HepG2 (cell line): ENCODE results near the gene BFSP1. TPM values are rescaled to one million over a fixed set of nuclear protein-coding genes. Genes with fewer than 3 reads are reported as not detected.

Experiments
- CEBPZ ChIP-seq: IDR thresholded peaks from 2 replicates; pipeline ENCODE4 v1.6.1; 2012; ENCODE audit warnings: low read length, improper control_type of control experiment
- DNMT1 ChIP-seq: sonication (generic); formaldehyde crosslinking; IDR thresholded peaks from 2 replicates; pipeline ENCODE4 v1.5.1; 2020; ENCODE audit warnings: mild to moderate bottlenecking, missing genetic modification reagents
- ELF1 ChIP-seq: sonication (generic); formaldehyde crosslinking; IDR thresholded peaks from 2 replicates; pipeline ENCODE4 v1.4.0; 2020; ENCODE audit warnings: missing genetic modification reagents
- FLYWCH1 ChIP-seq: sonication (generic); formaldehyde crosslinking; IDR thresholded peaks from 2 replicates; pipeline ENCODE4 v1.8.1; 2023; ENCODE audit warnings: mild to moderate bottlenecking, missing genetic modification reagents
- HIVEP1 ChIP-seq: sonication (generic); formaldehyde crosslinking; IDR thresholded peaks from 2 replicates; pipeline ENCODE4 v1.4.0; 2020; ENCODE audit warnings: mild to moderate bottlenecking, missing genetic modification reagents
- MEIS2 ChIP-seq: sonication (generic); formaldehyde crosslinking; IDR thresholded peaks from 2 replicates; pipeline ENCODE4 v1.9.0; 2021; ENCODE audit warnings: mild to moderate bottlenecking, missing genetic modification reagents
- MLX ChIP-seq: IDR thresholded peaks from 2 replicates; pipeline ENCODE4 v1.6.1; 2016
- MNT ChIP-seq: fragments of 450-650 bp; IDR thresholded peaks from 2 replicates; pipeline ENCODE4 v1.6.1; 2016
- MXD4 ChIP-seq: IDR thresholded peaks from 2 replicates; pipeline ENCODE4 v1.6.1; 2016; ENCODE audit warnings: mild to moderate bottlenecking, missing biosample characterization, missing genetic modification reagents
- POLR2A ChIP-seq, 2 experiments: IDR thresholded peaks; 2 replicates each; pipeline ENCODE4 v1.6.1; 2011; ENCODE audit warnings: low read depth in 2 of 2, low read length in 2 of 2, mild to moderate bottlenecking in 1 of 2, moderate library complexity in 1 of 2; ENCODE audit not compliant: insufficient read depth in 1 of 2
- SRSF1 ChIP-seq: fragments of 200-400 bp; formaldehyde crosslinking; optimal IDR thresholded peaks from 2 replicates; pipeline ENCODE3; 2017; ENCODE audit warnings: mild to moderate bottlenecking, low read depth, low read length, moderate library complexity
- STAG1 ChIP-seq: sonication (generic); formaldehyde crosslinking; IDR thresholded peaks from 2 replicates; pipeline ENCODE4 v1.4.0; 2020; ENCODE audit warnings: missing genetic modification reagents
- SUZ12 ChIP-seq: fragments of 150-350 bp; IDR thresholded peaks from 2 replicates; pipeline ENCODE4 v1.6.1; 2014; ENCODE audit warnings: low read depth, low read length
- UBTF ChIP-seq: sonication (generic); formaldehyde crosslinking; IDR thresholded peaks from 2 replicates; pipeline ENCODE4 v1.4.0; 2020; ENCODE audit warnings: mild to moderate bottlenecking, missing genetic modification reagents
- YEATS2 ChIP-seq: sonication (generic); formaldehyde crosslinking; IDR thresholded peaks from 2 replicates; pipeline ENCODE4 v1.4.0; 2020; ENCODE audit warnings: missing genetic modification reagents, borderline replicate concordance
- ZNF256 ChIP-seq: sonication (generic); formaldehyde crosslinking; conservative IDR thresholded peaks from 2 replicates; pipeline ENCODE4 v1.4.0; 2020; ENCODE audit warnings: missing genetic modification reagents
- ZNF609 ChIP-seq: sonication (generic); formaldehyde crosslinking; IDR thresholded peaks from 2 replicates; pipeline ENCODE4 v1.4.0; 2020; ENCODE audit warnings: mild to moderate bottlenecking, missing genetic modification reagents, borderline replicate concordance
- ZNF777 ChIP-seq: sonication (generic); formaldehyde crosslinking; IDR thresholded peaks from 2 replicates; pipeline ENCODE4 v1.4.0; 2020; ENCODE audit warnings: missing genetic modification reagents
- polyA plus RNA-seq, 8 experiments: library from polyadenylated mRNA; depleted of rRNA in 3 of 8; stranded (reverse) in 7 of 8; unstranded in 1 of 8; fragments of >200 nt; fragmentation: Illumina TruSeq in 4 of 8; extraction: Trizol in 4 of 8; gene quantifications; 2 replicates each; pipeline versions ENCODE4 v1.2.1 to v1.2.3, GENCODE V29; 2011 to 2016; ENCODE audit warnings: low read depth in 4 of 8, missing spikeins in 1 of 8, mixed read lengths in 1 of 8; ENCODE audit not compliant: insufficient read depth in 1 of 8
- total RNA-seq, 5 experiments: library from RNA; depleted of rRNA; stranded (reverse); fragments of >200 nt; fragmentation: Illumina TruSeq; extraction: Trizol; gene quantifications; 2 replicates each; pipeline ENCODE4 v1.2.3, GENCODE V29; 2016; ENCODE audit warnings: low read depth in 1 of 5

Gene BFSP1
- total and polyA plus RNA-seq, 2 of the 13 experiments (the other 11 are each of a cell fraction or from before 2014, with no cell fraction given) = 0.22 to 0.26 TPM

GRCh38 chr20:17568972-17569521 is 37.9 kb upstream of the BFSP1 start (continued):
- TF ChIP-seq CEBPZ (no peak), ZNF609 (0 out of 2 replicates have a peak, but pooled peaks have one; percentile 40), DNMT1 (CRISPR knock-in tag) (no peak), MXD4 (CRISPR knock-in tag) (peak; percentile 22; the same call in 1 of the 2 replicates), FLYWCH1 (no peak), MEIS2 (peak; percentile 61; the same call in 1 of the 2 replicates), SUZ12 (no peak), STAG1 (0 out of 2 replicates have a peak, but pooled peaks have one; percentile 9), ELF1 (CRISPR knock-in tag) (no peak), SRSF1 (no peak), MNT (0 out of 2 replicates have a peak, but pooled peaks have one; percentile 15), UBTF (CRISPR knock-in tag) (0 out of 2 replicates have a peak, but pooled peaks have one; percentile 27), YEATS2 (peak; percentile 57; the same call in 1 of the 2 replicates), MLX (no peak), ZNF777 (peak; percentile 66), ZNF256 (CRISPR knock-in tag) (peak; percentile 78; the same call in 1 of the 2 replicates), POLR2A (IDR thresholded peaks at IDR 0.05; ENCODE audit: insufficient read depth in 1 of 2, low read depth in 2 of 2, low read length in 2 of 2) (peak; percentile 15 to 76; a peak in 2 of 4 replicates), HIVEP1 (CRISPR knock-in tag) (0 out of 2 replicates have a peak, but pooled peaks have one; percentile 47)
